Activated CD4-positive, alpha-beta T cell treated with anti-CD3 and anti-CD28 coated beads, Interleukin-2, amount 50 U/mL, for 1 hour (primary cell): Measurements from ENCODE around the gene ASAP3.
A peak's percentile ranks its signal among the peaks of the same experiment; 100 is the strongest.

ENCODE experiments used
- DNase-seq: peaks from one replicate; pipeline ENCODE4 v3.0.0-alpha.2; 2020

The ASAP3 gene

GRCh38 chr1:23477359-23478144 is 6.4 kb downstream of the ASAP3 start:
- DNase-seq = no peak

DNA sequence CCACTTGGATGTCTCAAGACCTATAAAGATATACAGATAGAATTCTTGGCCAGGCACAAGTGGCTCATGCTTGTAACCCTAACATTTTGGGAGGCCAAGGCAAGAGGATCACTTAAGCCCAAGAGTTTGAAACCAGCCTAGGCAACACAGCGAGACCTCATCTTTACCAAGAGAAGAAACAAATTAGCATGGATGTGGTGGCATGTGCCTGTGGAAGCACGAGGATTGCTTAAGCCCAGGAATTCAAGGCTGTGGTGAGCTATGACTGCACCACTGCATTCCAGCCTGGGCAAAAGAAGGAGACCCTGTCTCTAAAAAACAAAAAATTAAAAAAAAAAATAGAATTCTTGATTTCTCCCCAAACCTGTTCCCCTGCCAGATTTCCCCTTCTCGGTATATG is 8.3 kb downstream of the ASAP3 start:
- no peak for DNase-seq

- no peak for DNase-seq
These were observed 8.8 kb downstream of the ASAP3 start for GRCh38 chr1:23475134-23475628.

DNA sequence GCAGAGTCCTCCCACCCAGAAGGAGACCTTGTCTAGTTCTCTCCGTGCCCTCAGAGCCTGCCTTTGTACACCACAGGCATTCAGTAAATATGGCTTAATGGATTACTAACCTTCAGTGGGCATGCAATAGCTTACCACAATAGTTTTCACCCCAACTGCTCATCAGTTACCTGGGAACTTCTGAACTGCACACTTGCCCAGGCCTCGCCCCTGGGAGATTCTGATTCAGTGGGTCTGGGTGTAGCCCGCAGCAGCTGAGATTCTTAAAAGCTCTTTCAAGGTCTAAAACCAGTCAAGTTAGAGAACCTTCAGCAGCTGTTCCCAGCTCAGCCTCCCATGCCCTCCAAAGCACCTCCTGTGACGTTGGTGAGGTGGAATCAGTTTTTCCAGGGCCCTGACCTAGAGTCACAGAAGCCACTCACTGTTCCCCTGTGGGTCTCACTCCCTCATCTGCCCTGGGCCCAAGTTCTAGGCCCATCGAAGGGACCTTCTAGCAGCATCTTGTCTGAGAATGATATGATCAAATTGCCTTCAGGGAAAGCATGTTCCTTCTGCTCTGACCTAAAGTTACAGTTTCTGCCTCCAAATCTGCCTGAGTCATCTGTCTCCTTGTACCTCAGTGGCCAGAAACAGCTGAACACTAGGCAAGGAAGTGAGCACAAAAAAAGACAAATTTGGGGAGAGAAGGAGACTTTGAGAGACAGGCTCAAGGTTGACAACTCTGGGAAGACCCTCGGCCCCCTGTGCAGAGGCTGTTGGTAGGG is 10.8 kb downstream of the ASAP3 start:
- DNase-seq = no peak

DNA sequence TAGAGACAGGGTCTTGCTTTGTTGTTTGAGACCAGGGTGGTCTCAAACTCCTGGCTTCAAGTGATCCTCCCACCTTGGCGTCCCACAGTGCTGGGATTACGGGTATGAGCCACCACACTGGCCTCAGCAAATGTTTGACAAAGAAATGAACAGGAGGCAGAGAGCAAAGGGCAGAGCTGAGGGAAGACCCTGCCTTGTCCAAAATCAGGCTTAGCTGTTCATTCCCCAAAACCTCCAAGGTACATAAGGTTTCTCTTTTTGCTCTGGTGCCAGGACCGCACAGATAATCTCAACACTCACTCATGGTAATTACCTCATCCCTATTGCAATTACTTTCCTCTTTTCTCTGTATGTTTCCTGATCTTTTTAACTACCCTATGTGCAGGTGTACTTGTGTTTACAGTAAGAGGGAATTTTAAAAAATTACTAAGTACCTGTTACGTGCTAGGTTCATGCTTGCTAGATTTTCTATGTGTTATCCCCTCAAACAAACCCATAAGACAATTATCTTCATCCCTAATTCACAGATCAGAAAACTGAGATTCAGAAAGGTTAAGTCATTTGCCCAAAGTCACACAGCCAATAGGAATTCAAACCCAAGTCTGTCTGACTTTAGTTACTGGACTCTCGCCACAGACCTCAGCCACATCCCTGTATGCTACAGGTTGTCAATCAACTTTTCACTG is 11.5 kb downstream of the ASAP3 start:
- DNase-seq = no peak

DNA sequence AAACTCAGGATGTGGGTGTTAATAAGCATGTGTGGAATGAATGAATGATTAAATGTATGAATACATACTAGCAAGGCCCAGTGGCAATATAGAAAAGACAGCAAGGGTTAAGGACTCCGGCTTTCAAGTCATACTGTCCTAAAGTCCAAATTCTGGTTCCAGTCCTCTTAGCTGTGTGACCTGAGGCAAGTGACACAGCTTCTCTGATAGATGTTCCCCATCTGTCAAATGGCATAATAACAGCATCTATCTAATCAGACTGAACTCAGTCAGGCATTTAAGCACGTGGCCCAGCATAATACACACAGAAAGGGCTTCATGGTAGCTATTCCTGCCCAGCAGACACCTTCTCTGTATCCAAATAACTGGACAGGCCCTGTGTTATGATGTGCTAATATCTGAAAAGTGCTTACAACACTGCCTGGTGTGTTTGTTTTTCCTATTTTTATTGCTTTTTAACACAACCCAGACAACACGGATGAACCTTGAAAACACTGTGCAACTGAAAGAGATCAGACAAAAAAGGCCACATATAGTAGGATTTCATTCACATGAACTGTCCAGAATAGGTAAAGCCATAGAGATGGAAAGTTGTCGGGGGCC is 12.4 kb downstream of the ASAP3 start:
- no peak for DNase-seq

- DNase-seq = no peak
These were observed 13.5 kb downstream of the ASAP3 start for GRCh38 chr1:23470282-23471070.

DNA sequence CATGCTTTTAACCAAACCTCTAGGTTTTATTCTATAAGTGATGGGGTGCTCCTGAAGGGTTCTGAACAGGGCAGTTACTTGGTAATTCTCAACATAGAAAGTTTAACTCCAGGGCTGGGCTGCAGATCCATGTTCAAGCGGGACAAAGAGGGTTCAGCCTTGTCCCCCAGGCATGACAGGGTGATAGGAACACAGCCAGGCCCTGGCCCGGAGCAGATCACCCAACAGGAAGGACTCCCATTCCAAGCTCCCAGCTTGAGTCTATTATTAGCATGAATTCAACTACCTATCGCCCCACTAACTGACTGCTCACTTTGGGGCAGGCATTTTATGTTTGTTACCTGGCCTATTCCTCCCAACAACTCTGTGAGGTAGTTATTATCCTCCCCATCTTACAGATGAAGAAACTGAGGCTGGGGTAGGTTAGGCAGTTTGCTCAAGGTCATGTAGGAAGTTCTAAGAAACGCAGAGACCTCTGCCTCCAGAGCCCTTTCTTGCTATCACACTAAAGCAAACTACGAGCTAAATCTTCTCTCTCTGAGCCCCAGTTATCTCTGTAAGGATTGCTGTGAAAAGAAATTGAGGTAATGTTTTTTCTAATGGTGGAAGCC is 14.5 kb downstream of the ASAP3 start:
- no peak for DNase-seq

DNA sequence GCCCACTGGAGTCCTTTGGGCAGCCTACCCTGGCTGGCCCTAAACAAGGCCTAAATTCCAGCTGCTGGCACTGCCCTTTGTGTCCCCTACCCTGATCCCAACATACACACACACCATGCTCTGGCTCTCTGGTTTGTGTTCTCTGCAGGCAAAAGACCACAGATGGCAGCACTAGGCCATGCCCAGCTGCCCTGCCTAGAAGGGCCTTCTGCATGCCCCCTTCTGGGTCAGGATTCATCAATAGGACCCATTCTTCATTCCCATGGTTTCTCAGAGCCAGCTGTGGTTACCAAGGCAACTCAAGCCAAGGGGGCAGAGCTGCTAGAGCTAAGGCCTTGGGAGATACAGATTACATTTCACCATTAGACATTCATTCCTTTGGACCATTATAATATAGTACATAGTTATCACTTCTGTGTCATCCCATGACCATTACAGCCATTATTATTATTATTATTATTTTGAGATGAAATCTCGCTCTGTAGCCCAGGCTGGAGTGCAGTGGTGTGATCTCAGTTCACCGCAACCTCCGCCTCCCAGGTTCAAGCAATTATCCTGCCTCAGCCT is 17.5 kb downstream of the ASAP3 start:
- no peak for DNase-seq

DNA sequence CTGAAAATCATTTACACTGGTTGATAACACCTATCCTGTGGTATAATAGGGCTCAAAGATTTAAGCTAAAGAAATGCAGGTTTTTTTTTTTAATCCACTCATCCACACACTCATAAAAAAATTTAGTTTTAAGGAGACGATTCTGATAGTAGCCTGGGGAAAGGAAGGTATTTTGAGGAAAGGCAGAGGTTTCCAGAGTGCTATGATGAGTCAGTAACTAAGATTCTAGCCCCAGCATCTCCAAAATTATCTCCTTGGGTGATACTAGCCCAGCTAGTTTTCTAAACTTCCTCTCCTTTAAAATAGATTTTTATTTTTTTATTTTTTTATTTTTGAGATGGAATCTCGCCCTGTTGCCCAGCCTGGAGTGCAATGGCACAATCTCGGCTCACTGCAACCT is 20.7 kb downstream of the ASAP3 start:
- no peak for DNase-seq

DNA sequence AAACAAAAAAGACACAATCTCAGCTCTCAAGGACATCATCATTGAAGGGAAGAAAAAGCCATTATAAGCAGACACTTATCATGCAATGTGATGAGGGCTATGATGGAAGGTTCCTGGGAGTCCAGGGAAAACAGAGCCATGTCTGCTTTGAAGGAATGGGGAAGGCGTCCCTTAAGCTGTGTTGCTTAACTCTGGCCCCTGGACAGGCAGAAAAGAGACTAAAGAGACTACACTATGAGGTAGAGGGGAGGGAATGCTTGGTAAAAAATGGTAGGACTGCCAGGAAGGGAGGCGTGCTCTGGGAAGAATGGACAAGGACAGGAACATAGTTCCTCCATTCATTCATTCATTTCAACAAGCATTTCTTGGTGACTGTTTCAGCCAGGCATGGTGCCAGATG is 21.2 kb downstream of the ASAP3 start:
- DNase-seq = no peak

GRCh38 chr1:23461050-23461449 is 22.9 kb downstream of the ASAP3 start:
- no peak for DNase-seq

DNA sequence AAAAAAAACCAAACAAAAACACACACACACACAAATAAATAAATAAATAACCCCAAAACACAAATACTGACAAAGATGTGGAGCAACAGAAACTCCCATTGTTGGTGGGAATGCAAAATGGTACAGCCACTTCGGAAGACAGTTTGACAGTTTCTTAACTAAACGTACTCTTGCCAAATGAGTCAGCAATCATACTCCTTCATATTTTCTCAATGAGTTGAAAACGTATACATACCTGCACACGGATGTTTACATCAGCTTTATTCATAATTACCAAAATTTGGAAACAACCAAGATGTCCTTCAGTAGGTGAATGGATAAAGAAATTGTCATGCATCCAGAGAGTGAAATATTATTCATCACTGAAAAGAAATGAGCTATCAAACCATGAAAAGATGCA is 23.5 kb downstream of the ASAP3 start:
- no peak for DNase-seq

DNA sequence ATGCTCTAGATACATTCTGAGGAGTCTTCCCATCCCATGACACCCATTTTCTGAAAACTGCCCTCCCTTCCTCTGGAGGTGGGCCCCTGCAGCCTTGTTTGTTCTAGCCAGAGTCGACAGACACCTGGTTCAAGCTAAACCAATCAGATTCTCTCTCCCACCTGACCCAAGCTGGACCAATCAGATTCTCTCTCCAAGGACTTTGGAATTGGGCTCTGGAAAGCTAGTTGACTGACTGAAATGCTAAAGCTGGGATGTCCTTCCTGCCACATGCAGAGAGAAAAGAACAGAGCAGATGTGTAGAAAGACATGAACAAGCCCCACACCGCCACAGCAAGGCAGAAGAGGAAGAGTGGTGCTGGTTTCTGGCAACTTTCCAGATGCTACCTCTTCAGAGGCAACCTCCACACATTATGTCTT is 24.6 kb downstream of the ASAP3 start:
- DNase-seq = no peak

- no peak for DNase-seq
These were observed 27.8 kb downstream of the ASAP3 start for GRCh38 chr1:23456226-23456625.

GRCh38 chr1:23453455-23454000 is 30.5 kb downstream of the ASAP3 start:
- DNase-seq = no peak

GRCh38 chr1:23452011-23452411 is 32.0 kb downstream of the ASAP3 start:
- DNase-seq = peak; percentile 45

DNA sequence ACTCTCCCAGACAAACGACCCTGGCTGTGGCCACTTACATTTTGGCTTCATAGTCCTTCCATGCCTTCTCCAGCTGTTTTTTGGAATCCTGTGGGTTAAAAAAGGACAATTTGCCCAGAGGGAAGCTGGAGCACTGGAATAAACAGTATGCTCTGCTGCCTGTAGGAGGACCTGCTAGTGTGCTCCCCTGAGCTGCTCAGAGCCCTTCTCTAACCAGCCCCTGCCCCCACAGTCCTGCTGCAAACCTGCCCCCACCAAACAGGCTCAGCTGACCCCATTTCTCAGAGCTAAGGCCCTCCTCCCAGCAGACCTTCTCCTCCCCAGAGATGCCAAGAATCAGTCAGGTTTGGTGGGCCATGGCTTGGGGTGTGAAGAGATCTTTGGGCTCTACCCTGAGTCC is 32.5 kb downstream of the ASAP3 start:
- no peak for DNase-seq

DNA sequence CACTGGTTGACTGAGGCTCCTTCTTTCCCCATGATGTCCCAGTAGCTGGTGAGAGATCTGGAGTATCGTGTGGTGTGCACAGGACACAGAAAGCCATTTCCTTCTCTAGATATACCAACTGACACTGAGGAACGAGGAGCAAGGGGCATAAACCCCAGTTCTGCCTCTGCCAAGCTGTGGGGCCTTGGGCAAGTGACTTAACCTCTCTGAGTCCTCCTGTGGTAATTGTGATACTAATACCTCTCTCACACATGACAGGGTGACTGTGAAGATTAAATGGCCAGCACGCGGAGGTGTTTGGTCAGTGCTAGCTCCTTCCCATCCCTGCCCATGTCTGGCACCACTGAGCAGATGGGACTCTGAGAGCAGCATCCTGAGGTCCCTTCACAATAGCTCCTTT is 33.1 kb downstream of the ASAP3 start:
- no peak for DNase-seq

DNA sequence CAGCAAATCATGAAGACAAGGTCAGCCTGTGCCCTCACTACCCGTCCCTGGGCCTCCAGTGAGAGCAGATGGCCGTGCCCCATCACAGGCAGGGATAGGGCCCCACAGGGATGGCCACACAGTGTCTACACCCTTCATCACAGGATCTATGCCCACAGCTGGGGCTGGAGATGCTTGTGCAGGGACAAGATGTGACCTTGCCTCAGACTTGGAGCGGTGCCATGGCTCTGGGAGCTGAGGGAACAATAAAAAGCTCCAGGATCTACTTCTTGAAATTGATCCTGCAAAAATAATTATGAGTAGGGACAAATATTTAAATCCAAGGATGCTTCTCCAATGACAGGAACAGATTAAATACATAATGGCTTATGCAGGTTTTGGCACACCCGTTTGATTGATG is 34.0 kb downstream of the ASAP3 start:
- DNase-seq = no peak

GRCh38 chr1:23449306-23449705 is 34.7 kb downstream of the ASAP3 start:
- DNase-seq = no peak
